ENCODE measurements around the gene MED4.

DNA sequence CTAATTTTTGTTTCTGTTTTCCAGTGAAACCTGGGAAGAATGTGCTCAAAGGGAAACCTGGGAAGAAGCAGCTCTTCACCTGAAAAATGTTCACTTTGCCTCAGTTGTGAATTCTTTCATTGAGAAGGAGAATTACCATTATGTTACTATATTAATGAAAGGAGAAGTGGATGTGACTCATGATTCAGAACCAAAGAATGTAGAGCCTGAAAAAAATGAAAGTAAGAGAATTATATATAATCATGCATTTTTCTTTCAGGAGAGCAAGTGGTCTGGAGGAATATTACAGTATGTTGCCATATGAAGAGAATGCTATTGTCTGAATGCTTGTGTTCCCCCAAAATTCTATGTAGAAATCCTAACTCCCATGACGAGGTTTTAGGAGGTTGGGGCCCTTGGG, 54.0 kb downstream of the MED4 start:
- TF ChIP-seq EP300 (IDR thresholded peaks at IDR 0.05) (no peak), POLR2A (IDR thresholded peaks at IDR 0.05) (no peak)
